GM19328 (cell line): ENCODE measurements around the gene TMEM61.
A peak's percentile ranks its signal among the peaks of the same experiment; 100 is the strongest.
"Not testable (repeated sequence)": the region's sequence is repeated elsewhere in the genome, so short reads cannot be mapped to it uniquely, and the experiment has no call there.

Experiments used
- ATAC-seq: cut with Tn5 transposase; IDR thresholded peaks from one replicate; pipeline ENCODE4 v1.9.1; 2021; ENCODE audit warnings: mild to moderate bottlenecking, moderate library complexity; ENCODE audit not compliant: unreplicated experiment

TMEM61 gene

DNA sequence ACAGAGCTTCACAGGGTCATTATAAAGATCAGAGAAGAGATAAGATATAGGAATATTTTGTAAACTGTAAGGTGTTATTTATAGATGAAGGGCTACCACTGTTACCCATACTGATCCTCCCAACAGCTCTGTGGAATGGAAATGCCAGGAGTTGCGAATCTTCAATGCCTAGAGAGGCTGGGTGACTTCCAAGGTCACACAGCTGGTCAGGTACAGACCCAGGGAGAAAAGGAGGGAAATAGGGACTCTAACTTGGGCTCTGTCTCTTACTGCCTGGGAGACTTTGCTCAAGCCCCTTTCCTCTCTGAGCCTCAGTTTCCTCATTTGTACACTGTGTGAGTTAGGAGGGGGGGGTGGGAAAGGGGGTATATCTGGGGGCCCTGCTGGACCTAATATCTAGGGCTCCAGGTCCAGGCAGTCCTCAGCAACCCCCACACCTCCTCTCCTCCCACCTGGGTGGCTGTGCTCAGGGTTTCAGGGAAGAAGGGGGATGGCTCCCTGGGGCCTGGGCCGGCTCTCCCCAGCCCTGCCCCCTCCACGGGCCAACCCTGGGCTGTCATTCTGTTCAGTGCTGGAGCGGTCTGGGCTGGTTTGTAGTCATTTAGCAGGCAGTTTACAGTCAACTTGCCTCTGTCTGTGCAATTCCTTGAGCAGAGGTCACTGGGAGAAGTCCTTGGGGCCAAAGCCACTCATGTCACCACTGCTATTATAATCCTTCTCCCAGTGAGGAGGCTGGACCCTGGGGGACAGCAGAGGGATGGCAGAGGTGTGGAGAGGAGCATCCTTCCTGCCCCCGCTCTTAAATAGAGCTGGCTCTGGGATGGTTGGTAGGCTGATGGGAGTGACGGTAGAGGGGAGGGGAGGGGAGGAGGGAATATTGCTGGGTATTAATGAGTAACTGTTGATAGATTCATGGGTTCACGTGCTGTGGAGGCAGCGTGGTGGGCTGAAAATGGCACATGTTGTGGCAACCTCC is 20.0 kb downstream of the TMEM61 start:
- no peak for ATAC-seq

DNA sequence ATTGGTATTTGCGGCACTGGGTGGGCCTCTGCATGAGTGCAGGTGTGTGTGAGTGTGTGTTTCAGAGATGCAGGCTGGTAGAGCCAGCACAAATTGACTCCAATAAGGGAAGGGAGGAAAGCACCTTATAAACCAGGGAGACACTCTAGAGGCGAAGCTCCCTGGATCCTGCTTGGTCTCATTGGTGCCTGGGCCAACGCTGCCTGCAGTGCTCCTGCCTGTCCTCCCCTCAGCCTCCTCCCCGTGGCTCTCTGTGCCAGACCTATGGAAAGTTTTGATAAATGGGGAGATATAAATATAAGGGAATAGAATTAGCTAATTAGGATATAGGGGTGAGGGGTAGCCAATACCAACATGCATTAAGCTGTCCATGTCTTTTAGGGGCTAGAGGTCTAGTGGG is 20.9 kb downstream of the TMEM61 start:
- no peak for ATAC-seq

DNA sequence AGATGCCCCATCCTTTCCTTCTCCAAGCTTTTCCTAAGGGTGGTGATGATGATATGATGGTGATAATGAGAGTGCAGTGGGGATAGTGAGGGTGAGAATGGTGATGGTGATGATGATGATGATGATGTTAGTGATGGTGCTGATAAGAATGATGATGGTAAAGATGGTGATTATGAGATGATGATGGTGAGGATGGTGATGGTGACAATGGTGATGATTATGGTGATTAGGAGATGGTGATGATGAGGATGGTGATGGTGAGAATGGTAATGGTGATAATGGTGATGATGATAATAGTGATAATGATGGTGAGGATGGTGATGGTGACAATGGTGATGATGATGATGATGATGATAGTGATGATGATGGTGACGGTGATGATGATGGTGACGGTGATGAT is 22.3 kb downstream of the TMEM61 start:
- no peak for ATAC-seq

DNA sequence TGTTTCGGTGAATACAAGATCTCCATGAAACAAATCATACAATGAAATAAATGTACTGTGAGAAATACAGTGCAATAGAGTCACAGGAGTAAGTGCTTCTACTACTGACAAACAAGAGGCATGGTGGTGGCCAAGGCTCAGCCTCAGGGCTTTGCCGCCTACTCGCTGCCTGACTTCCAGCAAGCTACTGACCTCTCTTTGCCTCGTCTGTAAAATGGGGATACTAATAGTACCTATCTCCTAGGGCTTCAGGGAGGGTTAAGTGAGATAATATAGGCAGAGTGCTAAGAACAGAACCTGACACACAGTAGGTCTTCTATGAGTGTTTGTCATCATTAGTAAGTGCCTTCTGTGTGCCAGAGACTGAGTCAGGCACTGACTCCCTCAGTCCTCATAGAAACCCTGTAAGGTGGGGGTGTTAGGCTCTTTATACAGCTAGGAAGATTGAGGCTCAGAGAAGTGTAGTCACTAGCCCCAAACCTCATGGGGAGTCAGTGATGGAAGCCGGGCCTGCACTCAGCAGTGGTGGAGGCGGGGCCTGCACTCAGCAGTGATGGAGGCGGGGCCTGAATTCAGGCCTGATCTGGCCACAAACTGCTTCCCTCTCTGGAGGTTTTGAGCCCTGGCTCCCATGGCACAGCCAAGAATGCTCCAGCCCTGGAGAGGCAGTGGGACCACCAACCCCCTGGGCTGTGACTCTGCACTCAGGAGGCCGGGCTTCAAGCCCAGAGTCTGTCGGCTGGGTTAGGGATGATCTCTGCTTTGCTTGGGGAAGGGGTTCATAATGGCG is 25.1 kb downstream of the TMEM61 start:
- no peak for ATAC-seq

DNA sequence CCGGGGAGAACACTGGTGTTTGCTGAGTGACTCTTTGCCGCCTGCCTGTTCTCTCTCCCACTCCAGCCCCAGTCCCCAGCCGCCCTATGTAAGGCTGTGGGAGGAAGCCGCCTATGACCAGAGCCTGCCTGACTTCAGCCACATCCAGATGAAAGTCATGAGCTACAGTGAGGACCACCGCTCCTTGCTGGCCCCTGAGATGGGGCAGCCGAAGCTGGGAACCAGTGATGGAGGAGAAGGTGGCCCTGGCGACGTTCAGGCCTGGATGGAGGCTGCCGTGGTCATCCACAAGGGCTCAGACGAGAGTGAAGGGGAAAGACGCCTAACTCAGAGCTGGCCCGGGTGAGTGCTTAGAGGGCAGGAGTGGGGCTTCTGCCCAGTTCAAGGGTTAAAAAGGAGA is 26.5 kb downstream of the TMEM61 start:
- no peak for ATAC-seq

DNA sequence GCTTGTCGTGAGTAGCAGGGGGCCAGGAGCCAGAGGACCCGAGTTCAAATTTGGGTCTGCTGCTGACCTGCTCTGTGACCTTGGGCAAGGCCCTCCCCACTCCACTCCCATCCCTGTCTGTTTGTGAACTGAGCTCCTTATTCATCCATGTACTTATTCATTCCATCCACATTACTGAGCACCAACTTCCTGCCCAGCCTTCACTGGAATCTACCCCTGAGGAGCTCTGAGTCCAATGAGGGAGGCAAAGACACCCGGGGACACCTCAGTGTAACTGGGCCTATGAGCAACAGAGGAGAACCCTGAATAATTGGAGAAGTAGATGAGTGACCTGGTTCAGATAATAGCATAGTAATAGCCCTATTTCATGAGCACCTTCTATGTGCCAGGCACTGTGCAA is 27.2 kb downstream of the TMEM61 start:
- ATAC-seq = no peak

GRCh38 chr1:55010194-55010886 is 29.9 kb downstream of the TMEM61 start:
- ATAC-seq = no peak

DNA sequence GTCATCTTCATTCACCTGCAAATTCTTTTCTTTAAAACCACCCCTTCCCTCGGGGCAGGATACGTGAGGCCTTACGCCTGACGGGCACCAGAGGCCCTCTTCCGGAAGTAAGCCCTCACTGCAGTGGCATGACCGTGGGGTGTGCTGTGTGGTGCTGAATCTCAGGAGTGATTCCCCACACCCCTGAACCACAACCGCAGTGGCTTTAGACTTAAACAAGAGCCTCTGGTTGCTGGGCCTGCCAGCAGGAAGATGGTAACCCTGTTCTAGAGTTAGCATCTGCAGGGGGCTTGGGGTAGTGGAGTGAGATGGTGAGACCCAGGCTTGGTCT is 30.4 kb downstream of the TMEM61 start:
- no peak for ATAC-seq

GRCh38 chr1:55012661-55013060 is 32.2 kb downstream of the TMEM61 start:
- no peak for ATAC-seq

- ATAC-seq = no peak
Observed at GRCh38 chr1:55015123-55015522, 34.7 kb downstream of the TMEM61 start.

GRCh38 chr1:55015731-55016620 is 35.5 kb downstream of the TMEM61 start:
- ATAC-seq = no peak

DNA sequence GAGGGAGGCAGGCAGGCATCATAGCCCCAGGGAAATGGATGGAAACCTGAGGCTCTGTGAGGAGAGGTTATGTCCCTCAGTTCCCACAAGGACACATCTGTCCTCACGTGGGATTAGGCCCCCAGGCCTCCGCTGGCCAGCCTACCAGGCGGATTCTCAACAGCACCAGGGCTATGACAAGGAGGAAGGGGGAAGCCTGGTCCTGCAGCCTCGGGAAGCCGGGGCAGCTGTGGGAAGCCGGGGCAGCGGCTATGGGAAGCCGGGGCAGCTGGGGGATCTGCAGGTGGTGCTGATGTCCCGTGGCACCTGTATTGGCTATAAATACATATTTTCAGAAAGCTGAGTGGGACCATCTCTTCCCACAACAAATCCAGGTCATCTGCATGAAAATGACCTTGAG is 38.0 kb downstream of the TMEM61 start:
- ATAC-seq = no peak

GRCh38 chr1:55021942-55022546 is 41.6 kb downstream of the TMEM61 start:
- peak; percentile 69 for ATAC-seq

- ATAC-seq = not testable (repeated sequence)
Observed at GRCh38 chr1:55024163-55024562, 43.7 kb downstream of the TMEM61 start.

- ATAC-seq = not testable (repeated sequence)
Observed at GRCh38 chr1:55026682-55027081, 46.3 kb downstream of the TMEM61 start.

DNA sequence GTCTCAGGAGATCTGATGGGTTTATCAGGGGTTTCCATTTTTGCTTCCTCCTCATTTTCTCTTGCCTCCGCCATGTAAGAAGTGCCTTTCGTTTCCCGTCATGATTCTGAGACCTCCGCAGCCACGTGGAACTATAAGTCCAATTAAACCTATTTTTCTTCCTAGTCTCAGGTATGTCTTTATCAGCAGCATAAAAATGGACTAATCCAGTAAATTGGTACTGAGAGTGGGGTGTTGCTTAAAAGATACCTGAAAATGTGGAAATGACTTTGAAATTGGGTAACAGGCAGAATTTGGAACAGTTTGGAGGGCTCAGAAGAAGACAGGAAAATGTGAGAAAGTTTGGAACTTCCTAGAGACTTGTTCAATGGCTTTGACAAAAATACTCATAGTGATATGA is 50.7 kb downstream of the TMEM61 start:
- not testable (repeated sequence) for ATAC-seq

- no peak for ATAC-seq
Observed at GRCh38 chr1:55033265-55033614, 52.8 kb downstream of the TMEM61 start.

- no peak for ATAC-seq
Observed at GRCh38 chr1:55034476-55035133, 54.2 kb downstream of the TMEM61 start.

- no peak for ATAC-seq
Observed at GRCh38 chr1:55035904-55036303, 55.5 kb downstream of the TMEM61 start.
